Osteocyte (in vitro differentiated cells): ENCODE results near the gene IQGAP3. TPM values are rescaled to one million over a fixed set of nuclear protein-coding genes. Genes with fewer than 3 reads are reported as not detected.
A peak's percentile ranks its signal among the peaks of the same experiment; 100 is the strongest.

Experiments
- DNase-seq: peaks from one replicate; pipeline ENCODE4 v3.0.0; 2021; ENCODE audit warnings: mixed read lengths; ENCODE audit not compliant: unreplicated experiment; ENCODE audit errors: extremely low spot score
- H3K27ac Mint-ChIP-seq: one replicate; pipeline ENCODE4 v1.8.0; 2021; ENCODE audit warnings: mild to moderate bottlenecking, mixed read lengths; ENCODE audit not compliant: unreplicated experiment
- H3K27me3 Mint-ChIP-seq: one replicate; pipeline ENCODE4 v1.8.0; 2021; ENCODE audit warnings: mixed read lengths; ENCODE audit not compliant: unreplicated experiment
- H3K36me3 Mint-ChIP-seq: one replicate; pipeline ENCODE4 v1.8.0; 2021; ENCODE audit warnings: mixed read lengths; ENCODE audit not compliant: unreplicated experiment
- H3K4me1 Mint-ChIP-seq: one replicate; pipeline ENCODE4 v1.8.0; 2021; ENCODE audit warnings: mixed read lengths; ENCODE audit not compliant: unreplicated experiment
- H3K4me3 Mint-ChIP-seq: one replicate; pipeline ENCODE4 v1.8.0; 2021; ENCODE audit warnings: mild to moderate bottlenecking, moderate library complexity, mixed read lengths; ENCODE audit not compliant: unreplicated experiment
- H3K9me3 Mint-ChIP-seq: one replicate; pipeline ENCODE4 v1.8.0; 2021; ENCODE audit warnings: mixed read lengths; ENCODE audit not compliant: unreplicated experiment
- CTCF ChIP-seq: fragments of 200-600 bp; sonication (generic); IDR thresholded peaks from 2 replicates; pipeline ENCODE4 v1.5.0; 2021; ENCODE audit warnings: antibody characterized with exemption, mild to moderate bottlenecking, moderate library complexity
- total RNA-seq: library from RNA; stranded (reverse); gene quantifications from 2 replicates; pipeline ENCODE4 v1.2.1, GENCODE V29; 2021

IQGAP3 gene
- total RNA-seq, 1 donor from 2014 or later: 9.8 TPM

GRCh38 chr1:156508205-156508954 is 64.0 kb downstream of the IQGAP3 start:
- Mint-ChIP-seq H3K36me3 (no peaks in the 10 kb centered on the region), H3K27ac (no peak overlapping the region), H3K27me3 (peaks cover 7% of the 10 kb centered on the region), H3K4me3 (no peak overlapping the region), H3K4me1 (peaks cover 26% of the 10 kb centered on the region), H3K9me3 (no peaks in the 10 kb centered on the region)
- TF ChIP-seq CTCF: no peak
- no peak for DNase-seq

- no peak for DNase-seq
- Mint-ChIP-seq H3K4me3 (no peak overlapping the region), H3K27me3 (no peaks in the 10 kb centered on the region), H3K9me3 (no peaks in the 10 kb centered on the region), H3K27ac (no peak overlapping the region), H3K4me1 (peaks cover 45% of the 10 kb centered on the region), H3K36me3 (no peaks in the 10 kb centered on the region)
- no peak for TF ChIP-seq CTCF
Observed at GRCh38 chr1:156506450-156506849, 65.9 kb downstream of the IQGAP3 start.

GRCh38 chr1:156505679-156506298 is 66.6 kb downstream of the IQGAP3 start:
- no peak for DNase-seq
- peaks cover 46% of the 10 kb centered on the region for H3K4me1 Mint-ChIP-seq
- H3K36me3 Mint-ChIP-seq: no peaks in the 10 kb centered on the region
- H3K27ac Mint-ChIP-seq: peak overlapping the region; percentile 99
- H3K27me3 Mint-ChIP-seq: no peaks in the 10 kb centered on the region
- H3K9me3 Mint-ChIP-seq: no peaks in the 10 kb centered on the region
- no peak for TF ChIP-seq CTCF
- H3K4me3 Mint-ChIP-seq: peak overlapping the region; percentile 79

GRCh38 chr1:156504821-156505678 is 67.3 kb downstream of the IQGAP3 start:
- no peaks in the 10 kb centered on the region for H3K9me3 Mint-ChIP-seq
- H3K27ac Mint-ChIP-seq: peak overlapping the region; percentile 99
- peak; percentile 97 for DNase-seq
- H3K4me3 Mint-ChIP-seq: peak overlapping the region; percentile 79
- H3K27me3 Mint-ChIP-seq: no peaks in the 10 kb centered on the region
- peaks cover 46% of the 10 kb centered on the region for H3K4me1 Mint-ChIP-seq
- H3K36me3 Mint-ChIP-seq: no peaks in the 10 kb centered on the region
- TF ChIP-seq CTCF: no peak

GRCh38 chr1:156504438-156504813 is 67.9 kb downstream of the IQGAP3 start:
- no peak for DNase-seq
- Mint-ChIP-seq H3K36me3 (no peaks in the 10 kb centered on the region), H3K27ac (peak overlapping the region; percentile 99), H3K4me3 (peak overlapping the region; percentile 79), H3K9me3 (no peaks in the 10 kb centered on the region), H3K4me1 (peaks cover 46% of the 10 kb centered on the region), H3K27me3 (no peaks in the 10 kb centered on the region)
- no peak for TF ChIP-seq CTCF
